DMS114 treated with DMSO at 0.1 percent for 48 hours (cell line): ENCODE data around the gene ZNF23.

Source experiments
- DNase-seq: peaks from one replicate; lab custom pipeline; 2025; ENCODE audit not compliant: unreplicated experiment; lab: John Stamatoyannopoulos, UW

The ZNF23 gene

DNA sequence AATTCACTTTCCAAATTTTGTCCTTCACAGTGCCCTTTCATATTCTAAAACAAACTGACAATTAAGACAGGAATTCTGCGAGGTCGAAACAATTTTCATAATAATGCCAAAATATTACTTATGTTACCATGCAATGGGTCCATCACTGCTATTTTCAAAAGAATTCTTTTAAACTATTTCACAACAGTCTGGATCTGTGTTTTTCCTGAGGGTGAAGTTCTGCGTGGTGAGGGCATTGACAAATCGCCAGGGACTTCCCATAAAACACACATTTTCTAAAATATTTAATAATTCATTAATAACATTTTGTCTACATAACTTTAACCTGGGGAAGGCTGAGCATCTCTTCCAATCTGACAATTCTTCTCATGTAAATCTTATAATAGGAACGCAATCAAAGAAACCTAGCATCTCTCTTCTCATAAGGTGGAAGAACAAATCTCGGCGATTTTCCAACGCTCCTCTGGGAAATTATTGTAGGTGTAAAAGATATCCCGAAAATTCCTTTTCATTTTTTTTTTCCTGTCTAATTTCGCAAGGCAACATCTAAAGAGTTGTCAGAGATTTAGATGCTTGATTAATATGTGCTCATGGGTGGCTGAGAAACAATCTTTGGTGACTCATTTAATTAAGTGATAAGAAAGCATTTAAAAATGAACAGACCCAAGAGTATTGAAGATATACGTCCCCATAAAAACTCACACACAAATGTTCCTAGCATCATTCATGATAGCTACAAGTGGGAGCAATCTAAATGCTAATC, 62.1 kb downstream of the ZNF23 start:
- DNase-seq = no peak
